NCI-H146 treated with DMSO at 0.1 percent for 48 hours (cell line): Measurements from ENCODE around the gene ZNF133.
"Not testable (repeated sequence)": the region's sequence is repeated elsewhere in the genome, so short reads cannot be mapped to it uniquely, and the experiment has no call there.

Experiments
- DNase-seq: peaks from one replicate; lab custom pipeline; 2025; ENCODE audit not compliant: unreplicated experiment; lab: John Stamatoyannopoulos, UW

The ZNF133 gene

DNA sequence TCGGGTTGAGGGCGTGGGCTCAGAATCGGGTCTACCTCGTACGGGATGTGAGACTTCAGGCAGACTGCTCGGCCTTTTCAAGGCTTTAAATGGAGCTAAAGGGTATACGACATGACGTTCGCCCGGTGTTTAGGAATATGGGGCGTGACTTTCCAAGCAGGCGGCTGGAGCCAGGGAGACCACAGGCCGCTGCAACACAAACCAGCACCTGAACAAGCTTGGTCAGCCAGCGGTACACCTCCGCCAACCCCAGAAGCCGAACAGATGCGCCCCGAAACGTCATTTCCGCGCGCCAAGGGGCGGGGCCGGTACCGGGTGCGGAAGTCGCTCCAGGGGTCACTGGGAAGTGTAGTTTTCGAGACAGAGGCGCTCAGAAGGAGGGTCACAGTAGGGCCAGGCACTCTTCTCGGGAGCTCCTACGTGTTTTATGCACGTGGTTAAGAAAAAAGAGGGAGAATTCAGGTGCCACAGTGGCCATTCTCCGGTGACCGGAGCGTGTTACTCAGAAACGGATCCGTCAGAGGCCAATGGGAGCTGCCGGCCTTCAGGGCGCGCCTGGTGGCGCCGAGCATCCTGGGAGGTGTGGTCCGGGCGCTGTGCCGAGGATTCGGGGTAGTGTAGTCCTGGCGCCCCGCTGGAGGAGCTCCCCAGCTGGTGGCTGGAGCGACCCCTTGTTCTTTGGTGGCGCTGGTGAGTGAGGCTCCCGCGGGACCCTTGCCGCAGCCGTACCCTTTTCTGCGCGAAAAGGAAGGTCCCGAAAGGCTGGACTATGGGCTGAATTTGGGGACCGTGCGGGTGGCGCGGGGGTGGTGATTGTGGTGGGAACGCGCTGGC, at the start of gene ZNF133:
Gene ZNF133, plus strand, starts transcription at position 613 of the 834 bp plus-strand sequence. CDS start 17,160 bp downstream, outside the sequence.
- DNase-seq: peak; percentile 97

- DNase-seq: no peak
Measured at GRCh38 chr20:18240997-18241396, 47.3 kb upstream of the ZNF133 start.

DNA sequence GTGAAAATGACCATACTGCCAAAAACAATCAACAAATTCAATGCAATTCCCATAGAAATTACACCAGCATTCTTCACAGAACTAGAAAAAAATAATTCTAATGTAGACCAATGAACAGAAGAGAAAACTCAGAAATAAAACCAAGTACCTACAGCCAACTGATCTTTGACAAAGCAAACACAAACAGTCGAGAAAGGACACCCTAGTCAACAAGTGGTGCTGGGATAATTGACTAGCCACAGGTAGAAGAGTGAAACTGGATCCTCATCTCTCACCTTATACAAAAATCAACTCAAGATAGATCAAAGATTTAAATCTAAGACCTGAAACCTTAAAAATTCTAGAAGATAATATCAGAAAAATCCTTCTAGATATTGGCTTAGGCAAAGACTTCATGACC, 44.5 kb upstream of the ZNF133 start:
- DNase-seq: no peak

DNA sequence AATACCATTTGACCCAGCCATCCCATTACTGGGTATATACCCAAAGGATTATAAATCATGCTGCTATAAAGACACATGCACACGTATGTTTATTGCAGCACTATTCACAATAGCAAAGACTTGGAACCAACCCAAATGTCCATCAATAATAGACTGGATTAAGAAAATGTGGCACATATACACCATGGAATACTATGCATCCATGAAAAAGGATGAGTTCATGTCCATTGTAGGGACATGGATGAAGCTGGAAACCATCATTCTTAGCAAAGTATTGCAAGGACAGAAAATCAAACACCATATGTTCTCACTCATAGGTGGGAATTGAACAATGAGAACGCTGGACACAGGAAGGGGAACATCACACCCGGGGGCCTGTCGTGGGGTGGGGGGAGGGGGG, 39.8 kb upstream of the ZNF133 start:
- not testable (repeated sequence) for DNase-seq

DNA sequence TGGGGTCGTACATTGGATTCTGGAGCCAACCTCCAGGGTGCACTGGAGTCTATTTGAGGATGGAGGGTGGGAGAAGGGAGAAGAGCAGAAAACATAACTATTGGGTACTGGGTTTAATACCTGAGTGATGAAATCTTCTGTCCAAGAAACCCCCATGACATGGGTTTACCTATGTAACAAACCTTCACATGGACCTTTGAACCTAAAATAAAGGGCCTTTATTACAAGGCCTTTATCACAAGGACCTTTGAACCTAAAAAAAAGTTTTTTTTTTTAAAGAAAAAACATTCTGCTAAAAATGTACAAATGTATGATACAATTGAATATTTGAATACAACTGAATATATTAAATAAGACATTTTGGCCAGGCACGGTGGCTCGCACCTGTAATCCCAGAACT, 38.1 kb upstream of the ZNF133 start:
- no peak for DNase-seq

DNA sequence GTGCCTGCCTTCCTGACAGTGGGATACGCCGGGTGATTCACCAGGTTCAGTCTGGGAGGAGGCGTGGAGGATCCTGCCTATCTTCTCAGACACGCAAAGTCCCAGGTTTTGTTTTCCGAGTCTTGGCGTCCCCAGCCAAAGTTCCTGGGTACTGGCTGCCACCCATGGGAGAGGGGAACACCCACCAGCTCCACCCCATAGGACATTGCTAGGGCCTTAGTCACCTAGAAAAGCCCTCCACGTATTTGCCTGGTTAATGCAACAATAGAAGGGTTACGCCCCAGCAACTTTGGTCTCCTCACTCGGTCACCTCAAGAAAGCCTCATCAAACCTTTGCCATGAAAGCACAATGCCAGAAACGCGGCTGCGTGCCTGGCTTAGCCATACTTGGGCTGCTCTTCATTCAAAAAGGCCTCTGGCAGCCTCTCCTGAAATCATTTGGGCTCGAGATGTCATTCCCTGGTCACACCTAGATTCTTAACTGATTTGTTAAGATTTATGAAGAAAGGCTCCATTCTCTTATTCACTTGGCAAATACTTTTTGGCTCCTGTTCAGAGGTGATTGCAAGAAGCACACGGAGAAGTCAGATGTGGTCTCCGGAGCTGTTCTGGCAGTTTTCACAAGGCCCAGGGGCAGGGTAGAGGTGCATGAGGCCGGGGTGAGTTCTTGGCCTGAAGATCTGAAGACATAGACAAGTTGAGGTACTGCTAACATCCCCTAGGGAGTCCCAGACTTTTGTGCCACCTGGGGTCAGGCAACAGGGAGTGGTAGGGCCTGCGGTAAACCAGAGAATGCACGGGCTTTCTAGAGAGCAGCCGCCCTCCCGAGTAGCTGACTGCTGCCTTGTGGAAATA, 35.5 kb upstream of the ZNF133 start:
- no peak for DNase-seq

GRCh38 chr20:18254615-18255014, 33.7 kb upstream of the ZNF133 start:
- no peak for DNase-seq

DNA sequence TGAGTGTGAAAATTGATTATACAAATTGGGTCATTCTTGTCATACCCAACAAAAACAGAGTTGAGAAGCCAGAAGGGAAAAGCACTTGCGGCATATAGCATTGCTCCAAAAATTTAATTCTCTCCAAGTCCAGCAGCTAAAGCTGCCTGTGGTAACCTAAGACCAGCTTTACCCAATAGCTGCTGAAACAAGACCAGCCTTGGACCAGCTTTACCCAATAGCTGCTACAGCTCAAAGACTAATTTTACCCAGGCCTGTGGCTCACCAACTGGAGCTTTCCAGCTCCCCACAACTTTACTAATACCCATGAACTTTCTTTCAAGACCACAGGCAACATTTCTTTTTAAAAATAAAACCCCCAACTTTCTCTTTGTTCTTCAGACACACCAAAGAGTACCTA, 32.8 kb upstream of the ZNF133 start:
- no peak for DNase-seq

DNA sequence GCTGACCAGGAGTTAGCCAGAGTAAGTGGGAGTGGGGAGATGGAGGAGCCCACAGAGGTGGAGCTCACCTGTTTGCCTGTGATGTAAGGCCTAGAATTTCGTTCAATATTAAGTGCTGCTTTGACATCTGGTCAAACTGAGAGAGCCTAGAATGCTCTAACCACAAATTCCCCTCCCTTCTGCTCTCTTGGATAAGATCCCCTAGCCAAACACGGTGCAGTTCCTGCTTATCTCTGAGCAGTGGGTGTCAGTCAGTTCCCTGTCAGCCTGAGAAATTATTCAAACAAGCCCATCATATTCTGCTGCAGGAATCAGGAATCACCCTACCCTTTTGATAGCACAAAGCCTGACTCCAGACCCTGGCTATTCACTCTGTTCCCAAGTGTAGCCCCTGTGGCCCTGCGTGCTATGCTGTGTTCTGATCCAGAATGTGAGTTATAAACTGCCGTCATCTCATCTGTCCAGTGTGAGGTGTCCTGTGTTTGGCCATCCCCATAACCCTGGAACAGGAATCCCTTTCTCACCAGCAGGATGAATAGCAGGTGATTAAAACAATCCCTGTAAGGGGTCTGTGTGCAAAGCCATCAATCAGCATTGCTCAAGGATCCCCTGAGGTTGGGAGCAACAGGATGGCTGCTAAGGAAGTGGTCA, 31.8 kb upstream of the ZNF133 start:
- no peak for DNase-seq

- no peak for DNase-seq
Measured at GRCh38 chr20:18258126-18258860, 30.0 kb upstream of the ZNF133 start.

DNA sequence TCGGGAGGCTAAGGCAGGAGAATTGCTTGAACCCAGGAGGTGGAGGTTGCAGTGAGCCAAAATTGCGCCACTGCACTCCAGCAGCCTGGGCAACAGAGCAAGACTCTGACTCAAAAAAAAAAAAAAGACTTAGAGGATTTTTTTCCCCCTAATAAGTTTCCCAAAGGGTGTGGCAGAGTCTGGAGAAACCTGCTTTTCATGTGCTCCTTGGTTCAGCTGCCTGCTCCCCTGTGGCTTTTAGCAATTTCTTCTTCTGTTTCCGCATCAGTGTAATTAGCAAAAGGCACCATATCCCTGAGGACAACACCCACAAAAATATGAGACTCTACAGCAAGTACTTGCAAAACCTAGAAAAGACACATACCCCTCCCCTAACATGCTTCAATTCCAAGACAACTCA, 28.6 kb upstream of the ZNF133 start:
- DNase-seq: no peak

DNA sequence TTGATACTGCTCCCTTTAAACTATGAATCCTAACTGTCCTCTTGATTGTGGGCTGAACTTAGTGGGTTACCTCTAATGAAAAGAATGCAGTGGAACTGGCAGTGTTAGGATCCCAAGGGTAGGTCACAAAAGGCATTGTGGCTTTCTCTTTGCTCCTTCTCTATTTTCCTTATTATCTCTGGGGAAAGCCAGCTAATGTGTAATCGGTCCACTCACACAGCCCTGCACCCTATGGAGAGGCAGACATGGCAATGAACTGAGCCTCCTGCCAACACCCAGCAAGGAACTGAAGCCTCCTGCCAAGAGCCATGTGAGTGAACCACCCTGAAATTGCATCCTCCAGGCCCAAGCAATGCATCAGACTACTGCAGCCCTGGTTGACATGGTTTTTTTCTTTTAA, 24.6 kb upstream of the ZNF133 start:
- DNase-seq: no peak

DNA sequence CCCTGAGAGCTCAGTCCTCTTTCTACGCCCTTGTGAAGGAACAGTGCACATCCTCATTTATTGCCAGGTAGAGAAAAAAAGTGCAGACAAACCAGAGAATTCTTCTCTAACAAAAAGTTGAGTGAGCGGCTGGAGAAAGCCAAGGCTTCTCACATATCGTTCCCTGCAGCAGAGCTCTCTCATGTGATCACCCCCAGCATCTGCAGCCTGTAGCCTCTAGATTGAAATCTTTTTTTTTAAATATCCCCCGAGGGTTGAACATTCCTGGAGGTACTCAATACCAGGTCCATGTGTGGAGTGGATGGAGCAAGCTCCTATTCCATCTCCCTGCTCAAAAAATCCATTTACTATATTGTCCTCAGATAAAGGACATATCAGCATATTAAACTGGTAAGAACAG, 22.9 kb upstream of the ZNF133 start:
- no peak for DNase-seq

DNA sequence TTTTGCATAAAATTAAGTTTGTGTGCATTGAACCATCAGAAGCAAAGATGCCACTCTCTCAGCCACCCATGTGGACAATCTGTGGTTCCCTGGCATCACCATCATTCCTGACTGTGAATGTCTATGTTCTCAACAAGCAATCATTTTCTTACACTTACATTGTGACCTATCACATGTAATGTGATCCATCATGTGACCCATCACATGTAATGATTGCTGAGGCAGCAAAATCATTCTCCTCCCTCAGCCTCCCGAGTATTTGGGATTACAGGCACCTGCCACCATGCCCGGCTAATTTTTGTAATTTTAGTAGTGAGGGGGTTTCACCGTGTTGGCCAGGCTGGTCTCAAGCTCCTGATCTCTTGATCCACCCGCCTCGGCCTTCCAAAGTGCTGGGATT, 22.0 kb upstream of the ZNF133 start:
- DNase-seq: no peak

DNA sequence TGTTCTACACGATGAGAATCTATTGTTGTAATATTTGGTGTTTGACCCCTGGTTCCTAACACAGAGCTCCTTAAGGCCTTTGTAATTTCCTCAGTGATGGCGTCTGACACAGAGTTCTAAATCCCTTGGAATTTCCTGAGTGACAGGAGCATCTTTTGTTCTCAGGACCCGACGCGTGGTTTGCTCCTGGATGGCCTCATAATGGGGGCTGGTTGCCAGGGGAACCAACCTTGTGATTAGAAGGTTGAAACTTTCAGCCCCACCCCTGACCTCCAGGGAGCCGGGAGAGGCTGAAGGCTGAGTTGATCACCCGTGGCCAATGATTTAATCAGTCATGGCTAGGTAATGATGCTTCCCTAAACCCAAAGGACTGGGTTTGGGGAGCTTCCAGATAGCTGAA, 20.5 kb upstream of the ZNF133 start:
- no peak for DNase-seq

DNA sequence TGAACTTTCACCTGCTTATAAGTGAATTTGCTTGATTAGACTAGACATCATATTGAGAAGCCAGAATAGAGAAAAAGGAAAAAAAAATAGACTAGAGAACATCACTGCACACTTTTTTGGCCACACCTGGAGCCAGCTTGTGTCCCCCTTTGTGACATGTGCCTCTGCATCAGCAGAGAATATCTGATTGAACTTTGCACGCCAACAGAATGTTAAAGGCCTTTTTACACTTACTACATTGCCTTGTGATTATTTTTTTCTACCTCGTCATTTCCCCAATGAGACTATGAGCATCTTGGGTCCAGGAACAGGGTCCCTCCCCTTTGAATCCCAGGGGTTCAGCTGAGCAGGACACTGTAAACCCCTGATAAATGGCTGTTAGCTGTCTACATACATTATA, 17.2 kb upstream of the ZNF133 start:
- DNase-seq: no peak

DNA sequence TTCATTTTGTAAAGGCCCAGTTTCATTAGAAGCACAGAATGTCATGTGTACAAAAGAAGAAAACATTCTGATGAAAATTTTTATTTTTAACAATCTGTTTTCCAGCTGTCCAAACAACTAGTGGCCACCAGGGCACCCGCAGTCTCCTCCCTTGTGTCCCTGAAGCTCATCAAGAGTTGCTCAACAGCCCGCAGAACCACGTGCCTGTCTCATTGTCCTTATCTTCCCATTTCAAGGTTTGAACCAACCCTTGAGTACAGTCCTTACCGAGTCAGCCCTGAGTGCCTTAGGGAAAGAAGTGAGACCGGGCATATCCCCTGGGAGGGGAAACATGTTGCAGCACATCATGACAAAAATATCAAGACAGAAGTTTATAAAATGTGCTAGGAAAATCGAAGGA, 15.9 kb upstream of the ZNF133 start:
- no peak for DNase-seq

- DNase-seq: no peak
Measured at GRCh38 chr20:18273738-18274137, 14.6 kb upstream of the ZNF133 start.

DNA sequence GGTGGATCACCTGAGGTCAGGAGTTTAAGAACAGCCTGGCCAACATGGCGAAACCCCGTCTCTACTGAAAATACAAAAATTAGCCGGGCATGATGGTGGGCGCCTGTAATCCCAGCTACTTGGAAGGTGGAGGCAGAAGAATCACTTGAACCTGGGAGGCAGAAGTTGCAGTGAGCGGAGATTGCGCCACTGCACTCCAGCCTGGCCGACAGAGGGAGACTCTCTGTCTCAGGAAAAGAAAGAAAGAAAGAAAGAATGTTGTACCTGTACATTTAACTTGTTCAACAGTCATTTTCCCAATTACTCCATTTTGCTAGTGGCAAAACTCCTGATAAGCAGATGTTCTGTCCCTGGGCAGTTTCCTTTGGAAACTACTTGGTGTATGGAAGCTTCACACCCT, 12.4 kb upstream of the ZNF133 start:
- DNase-seq: not testable (repeated sequence)

- DNase-seq: peak; percentile 68
Measured at GRCh38 chr20:18276821-18277220, 11.5 kb upstream of the ZNF133 start.

- no peak for DNase-seq
Measured at GRCh38 chr20:18279242-18279641, 9.1 kb upstream of the ZNF133 start.
